GM23338 (cell line): ENCODE results near the gene CASKIN2.

ENCODE experiments used
- POLR2AphosphoS5 ChIP-seq: IDR thresholded peaks from 2 replicates; pipeline ENCODE4 v1.6.1; 2016; ENCODE audit warnings: antibody characterized with exemption, low read depth
- TF ChIP-seq, protein P1 (sequence below), 2 experiments: fragments of 200-600 bp in 1 of 2; sonication (generic) in 1 of 2; conservative IDR thresholded peaks; 2 replicates each; pipeline versions ENCODE4 v1.5.1 to v1.6.1; 2016 to 2017; ENCODE audit warnings: antibody characterized with exemption in 2 of 2, low read depth in 2 of 2, mild to moderate bottlenecking in 2 of 2, moderate library complexity in 1 of 2

DNA sequence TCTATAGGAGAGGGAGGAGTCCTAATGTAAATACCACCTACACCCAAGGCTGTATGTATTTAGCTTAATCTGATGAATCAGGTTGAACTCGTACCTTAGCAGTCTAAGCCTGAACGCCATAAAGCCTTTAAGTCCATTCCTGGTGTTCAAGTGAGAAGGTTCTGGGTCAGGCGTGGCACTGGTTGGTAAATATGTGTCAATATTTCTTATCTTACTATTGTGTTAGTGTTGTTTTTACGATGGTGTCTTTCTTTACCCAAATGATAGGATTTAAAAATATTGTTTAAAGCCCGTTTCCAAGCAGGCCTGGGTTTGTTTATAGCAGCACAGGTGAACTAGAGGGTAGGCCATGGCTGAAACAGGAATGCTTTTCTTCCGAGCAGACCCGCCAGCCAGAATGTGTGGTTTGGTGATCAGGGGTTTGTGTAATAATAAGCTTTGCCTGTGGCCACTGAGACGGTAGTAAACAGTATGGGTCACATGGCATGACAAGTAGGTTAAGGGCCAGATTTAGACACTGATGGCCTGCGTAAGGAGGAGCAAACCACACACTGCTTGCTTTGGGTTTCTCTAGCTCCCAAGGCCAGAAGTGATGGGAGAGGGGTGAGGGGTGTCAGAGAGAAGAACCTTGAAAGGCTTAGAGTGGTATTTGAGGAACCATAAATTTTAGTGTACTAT lies 55.6 kb downstream of the CASKIN2 start:
- TF ChIP-seq, protein P1, sequence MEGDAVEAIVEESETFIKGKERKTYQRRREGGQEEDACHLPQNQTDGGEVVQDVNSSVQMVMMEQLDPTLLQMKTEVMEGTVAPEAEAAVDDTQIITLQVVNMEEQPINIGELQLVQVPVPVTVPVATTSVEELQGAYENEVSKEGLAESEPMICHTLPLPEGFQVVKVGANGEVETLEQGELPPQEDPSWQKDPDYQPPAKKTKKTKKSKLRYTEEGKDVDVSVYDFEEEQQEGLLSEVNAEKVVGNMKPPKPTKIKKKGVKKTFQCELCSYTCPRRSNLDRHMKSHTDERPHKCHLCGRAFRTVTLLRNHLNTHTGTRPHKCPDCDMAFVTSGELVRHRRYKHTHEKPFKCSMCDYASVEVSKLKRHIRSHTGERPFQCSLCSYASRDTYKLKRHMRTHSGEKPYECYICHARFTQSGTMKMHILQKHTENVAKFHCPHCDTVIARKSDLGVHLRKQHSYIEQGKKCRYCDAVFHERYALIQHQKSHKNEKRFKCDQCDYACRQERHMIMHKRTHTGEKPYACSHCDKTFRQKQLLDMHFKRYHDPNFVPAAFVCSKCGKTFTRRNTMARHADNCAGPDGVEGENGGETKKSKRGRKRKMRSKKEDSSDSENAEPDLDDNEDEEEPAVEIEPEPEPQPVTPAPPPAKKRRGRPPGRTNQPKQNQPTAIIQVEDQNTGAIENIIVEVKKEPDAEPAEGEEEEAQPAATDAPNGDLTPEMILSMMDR (conservative IDR thresholded peaks at IDR 0.05; ENCODE audit: low read depth in 2 of 2), result no peak
- TF ChIP-seq POLR2AphosphoS5, result no peak
